Pancreas (tissue), 10 donors: ENCODE measurements around the gene DPT. TPM values are rescaled to one million over a fixed set of nuclear protein-coding genes. Genes with fewer than 3 reads are reported as not detected.

ENCODE experiments used
- ATAC-seq, 4 donors: fragments of 200-7000 bp; cut with Tn5 transposase; one replicate each; pipeline versions ENCODE4 v1.8.0 to v1.9.1; 2020; ENCODE audit warnings: mild to moderate bottlenecking in 4 of 4, moderate library complexity in 4 of 4
- DNase-seq, 6 donors: peaks; one replicate each; pipeline ENCODE4 v3.0.0-alpha.2; 2020
- FAIRE-seq: peaks from 2 replicates; lab custom pipeline; 2012; peaks lifted over from hg19 to GRCh38; lab: Jason Lieb, UNC
- H3K27ac ChIP-seq, 4 donors: fragments of 200-600 bp; sonication (generic); 1 replicate in 3 of 4; 2 replicates in 1 of 4; pipeline versions ENCODE4 v1.5.0 to v1.8.0; 2020
- H3K27me3 ChIP-seq, 4 donors: fragments of 200-600 bp; one replicate each; pipeline ENCODE4 v1.8.0; 2021
- H3K36me3 ChIP-seq, 3 donors: fragments of 200-600 bp; sonication (generic) in 1 of 3; one replicate each; pipeline versions ENCODE4 v1.5.0 to v1.8.0; 2020 to 2021
- H3K4me1 ChIP-seq, 3 donors: fragments of 200-600 bp; one replicate each; pipeline ENCODE4 v1.8.0; 2021
- H3K4me3 ChIP-seq, 4 donors: fragments of 200-600 bp; sonication (generic) in 2 of 4; one replicate each; pipeline versions ENCODE4 v1.5.0 to v1.8.0; 2020 to 2021
- H3K9me3 ChIP-seq, 4 donors: fragments of 200-600 bp; one replicate each; pipeline ENCODE4 v1.8.0; 2021
- WGBS, 2 donors: extraction: QIAGEN DNeasy Blood & Tissue Kit; methylation state at CpG; one replicate each; pipeline ENCODE4 v1.1.7; 2013; 5-methylcytosine and 5-hydroxymethylcytosine counted together
- intact Hi-C, 3 donors: fragments of 100-400 bp; cut with DNase I; formaldehyde crosslinking; loops; one replicate each; pipeline versions ENCODE4 v1.11.1 to v1.14.2; 2022
- polyA plus RNA-seq, 2 donors: library from polyadenylated mRNA; stranded (reverse); fragments of 200-250 nt; gene quantifications; one replicate each; pipeline ENCODE4 v1.2.3, GENCODE V29; 2013
- total RNA-seq, 6 donors: library from RNA; stranded (reverse); fragmentation: NEBNext Ultra II Directional in 4 of 6; extraction: Animal tissue kit (Norgen Biotek cat#: 25700) in 4 of 6; gene quantifications; one replicate each; pipeline versions ENCODE4 v1.2.1 to v1.2.4, GENCODE V29; 2021 to 2023
- TF ChIP-seq, protein P1 (sequence below), 4 donors: fragments of 200-600 bp; sonication (generic) in 3 of 4; IDR thresholded peaks; one replicate each; pipeline versions ENCODE4 v1.5.0 to v1.8.0; 2021; ENCODE audit warnings: antibody characterized with exemption in 4 of 4
- donor health status: healthy with polysubstance abuse.
- donor health status: DM: no; HTN: no; CAD: no; lungs with moderate emphysema.
- donor health status: DM: no; HTN: no; CAD: no.
- donor health status: control.
- donor health status: control.
- donor health status: Bipolar disorder and iron deficiency.
- donor health status: DM: yes; HTN: yes; CAD: no.
- donor health status: DM: no; HTN: no; CAD: no.
- donor health status: DM: no; HTN: no; CAD: no.
- donor health status: DM: yes; HTN: yes; CAD: no.

The DPT gene
- total and polyA plus RNA-seq, 8 donors = 3.4 to 16.2 (median 7.5) TPM

DNA sequence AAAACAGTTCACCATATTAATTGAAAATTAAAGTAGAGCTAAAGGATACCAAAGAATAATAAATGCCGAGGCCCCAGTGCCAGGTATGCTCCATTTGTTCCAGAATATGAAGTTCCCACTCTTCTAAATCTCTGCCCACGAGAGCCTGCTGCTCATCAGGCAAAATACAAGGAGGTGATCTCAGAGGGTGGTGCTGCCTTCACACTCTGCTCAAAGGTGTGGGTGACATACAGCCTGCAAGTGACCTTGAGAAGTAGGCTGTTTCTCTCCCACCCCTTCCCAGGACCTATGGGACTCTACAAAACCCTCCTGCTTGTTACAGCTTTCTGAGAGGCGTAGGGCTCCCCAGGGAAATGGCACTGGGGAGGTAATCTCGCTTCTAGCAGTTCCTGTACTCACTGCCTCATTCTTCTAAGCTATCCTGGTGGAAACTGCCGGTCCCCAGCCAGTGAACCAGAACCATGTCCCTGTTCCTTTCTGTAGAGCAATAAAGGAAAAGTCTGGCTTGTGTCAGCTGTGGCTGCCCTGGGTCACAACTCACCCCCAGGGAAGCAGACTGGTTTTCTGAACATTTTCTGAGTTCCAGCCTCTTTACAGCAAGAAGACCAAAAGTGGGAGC is 26.9 kb upstream of the DPT start:
- H3K9me3 ChIP-seq = no peaks in the 10 kb centered on the region
- no peak overlapping the region for H3K4me3 ChIP-seq
- peak in 2 of 4 donors; percentile 24 to 45 for ATAC-seq
- no peak for FAIRE-seq
- H3K27me3 ChIP-seq = no peaks in the 10 kb centered on the region
- no peak overlapping the region for H3K27ac ChIP-seq
- peaks cover 0 to 9% (median 7%) of the 10 kb centered on the region in 3 donors for H3K4me1 ChIP-seq
- TF ChIP-seq, protein P1, sequence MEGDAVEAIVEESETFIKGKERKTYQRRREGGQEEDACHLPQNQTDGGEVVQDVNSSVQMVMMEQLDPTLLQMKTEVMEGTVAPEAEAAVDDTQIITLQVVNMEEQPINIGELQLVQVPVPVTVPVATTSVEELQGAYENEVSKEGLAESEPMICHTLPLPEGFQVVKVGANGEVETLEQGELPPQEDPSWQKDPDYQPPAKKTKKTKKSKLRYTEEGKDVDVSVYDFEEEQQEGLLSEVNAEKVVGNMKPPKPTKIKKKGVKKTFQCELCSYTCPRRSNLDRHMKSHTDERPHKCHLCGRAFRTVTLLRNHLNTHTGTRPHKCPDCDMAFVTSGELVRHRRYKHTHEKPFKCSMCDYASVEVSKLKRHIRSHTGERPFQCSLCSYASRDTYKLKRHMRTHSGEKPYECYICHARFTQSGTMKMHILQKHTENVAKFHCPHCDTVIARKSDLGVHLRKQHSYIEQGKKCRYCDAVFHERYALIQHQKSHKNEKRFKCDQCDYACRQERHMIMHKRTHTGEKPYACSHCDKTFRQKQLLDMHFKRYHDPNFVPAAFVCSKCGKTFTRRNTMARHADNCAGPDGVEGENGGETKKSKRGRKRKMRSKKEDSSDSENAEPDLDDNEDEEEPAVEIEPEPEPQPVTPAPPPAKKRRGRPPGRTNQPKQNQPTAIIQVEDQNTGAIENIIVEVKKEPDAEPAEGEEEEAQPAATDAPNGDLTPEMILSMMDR (IDR thresholded peaks at IDR 0.05) = no peak
- no peak for DNase-seq
- 55 to 66% methylated on average over 5 of the region's 5 CpGs for WGBS, 2 donors
- H3K36me3 ChIP-seq = no peaks in the 10 kb centered on the region
- intact Hi-C loops = no loop called here

DNA sequence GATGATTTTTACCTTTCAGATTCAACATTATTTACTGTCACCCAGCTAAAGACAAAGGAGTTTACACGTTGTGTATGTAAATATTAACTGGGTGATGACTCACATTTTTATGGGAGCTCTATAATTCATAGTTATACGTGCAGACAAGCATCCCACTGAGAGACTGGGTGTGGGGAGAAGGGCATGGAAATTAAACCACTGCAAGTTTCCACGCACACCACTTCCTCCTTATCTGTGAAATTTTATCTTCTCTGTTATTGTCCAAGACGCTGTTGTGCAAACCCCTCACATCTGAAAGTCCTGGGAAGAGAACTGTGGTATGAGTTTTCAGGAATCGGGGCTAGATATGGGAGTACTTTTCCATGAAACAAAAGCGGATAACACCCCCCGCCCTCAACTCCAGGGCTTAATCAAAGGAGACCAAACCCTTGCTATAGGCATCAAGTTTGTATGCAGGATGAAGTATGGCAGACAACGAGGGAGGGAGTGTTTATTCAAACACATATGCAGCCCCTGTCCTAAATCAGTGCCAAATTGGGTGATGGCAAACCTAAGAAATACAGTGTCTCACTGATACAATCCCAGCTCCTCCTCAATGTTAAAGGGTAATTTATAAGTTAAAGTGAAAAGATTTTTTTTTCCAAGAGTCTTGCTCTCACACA is 23.3 kb upstream of the DPT start:
- H3K36me3 ChIP-seq = no peaks in the 10 kb centered on the region
- intact Hi-C loops = no loop called here
- WGBS, 2 donors = 38 to 59% methylated on average over 8 of the region's 8 CpGs
- H3K27me3 ChIP-seq = no peaks in the 10 kb centered on the region
- FAIRE-seq (no peak), ATAC-seq (peak in 1 of 4 donors; percentile 75), DNase-seq (no peak)
- H3K9me3 ChIP-seq = no peaks in the 10 kb centered on the region
- no peak overlapping the region for H3K4me3 ChIP-seq
- H3K27ac ChIP-seq = no peak overlapping the region
- TF ChIP-seq, protein P1 (IDR thresholded peaks at IDR 0.05) = no peak
- H3K4me1 ChIP-seq = peaks cover 0 to 3% (median 0%) of the 10 kb centered on the region in 3 donors

DNA sequence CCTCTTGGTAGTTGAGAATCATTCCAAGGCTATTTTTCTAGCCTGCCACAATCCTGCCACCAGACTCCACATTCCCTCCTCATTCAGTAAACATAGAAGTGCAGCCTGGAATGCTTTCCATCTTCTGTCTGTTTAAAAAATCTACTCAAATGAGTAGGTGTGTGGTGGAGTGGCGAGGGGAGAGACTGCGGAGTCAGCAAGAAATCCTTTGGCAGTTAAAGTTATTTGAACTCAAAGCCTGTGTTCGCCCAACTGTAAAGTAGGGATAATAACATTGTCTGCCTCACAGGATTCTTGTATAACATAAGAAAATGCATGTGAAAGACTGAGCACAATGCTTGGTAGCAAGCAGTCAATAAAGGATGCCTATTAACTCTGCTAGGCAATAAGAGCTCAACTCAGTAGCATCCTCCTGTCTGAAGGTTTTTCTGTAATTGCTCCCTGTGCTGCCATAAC is 22.2 kb upstream of the DPT start:
- Histone ChIP-seq H3K9me3 (no peaks in the 10 kb centered on the region), H3K27me3 (no peaks in the 10 kb centered on the region), H3K4me1 (peaks cover 0 to 3% (median 0%) of the 10 kb centered on the region in 3 donors), H3K36me3 (no peaks in the 10 kb centered on the region), H3K4me3 (no peak overlapping the region), H3K27ac (no peak overlapping the region)
- no peak for FAIRE-seq
- intact Hi-C loops = no loop called here
- ATAC-seq = peak in 3 of 4 donors; percentile 26 to 46 (median 43)
- 62 to 67% methylated on average over 3 of the region's 3 CpGs for WGBS, 2 donors
- DNase-seq = no peak
- TF ChIP-seq, protein P1 (IDR thresholded peaks at IDR 0.05) = no peak

DNA sequence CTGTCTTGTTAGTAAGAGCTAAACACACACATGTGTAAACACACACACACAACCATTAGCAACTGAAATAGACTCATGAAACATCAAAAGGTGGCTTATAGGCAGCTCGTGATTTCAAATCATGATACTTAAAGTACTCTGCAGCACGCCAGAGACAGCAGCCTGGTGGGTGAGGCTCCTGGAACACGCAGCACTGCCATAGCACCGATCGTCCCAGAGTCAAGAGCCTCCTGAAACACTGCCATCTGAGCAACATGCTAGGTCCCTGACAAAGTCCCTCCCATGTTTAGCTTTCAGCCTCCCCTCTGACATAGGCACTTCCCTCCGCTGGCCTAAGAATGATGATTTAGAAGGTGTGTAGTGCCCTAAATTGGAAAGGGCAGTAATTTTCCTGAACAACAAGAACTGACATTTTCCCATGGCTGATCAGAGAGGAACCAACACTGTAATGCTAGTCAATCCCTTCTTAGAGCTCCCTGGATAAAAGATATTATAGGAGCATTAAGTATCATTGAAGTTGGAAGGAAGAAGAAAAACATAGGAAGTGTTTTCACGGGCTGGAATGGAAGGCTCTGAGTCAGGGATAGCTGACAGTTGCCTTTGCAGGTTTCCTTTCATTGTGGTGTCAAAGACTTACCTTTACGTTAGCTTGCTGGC is 14.1 kb upstream of the DPT start:
- H3K4me3 ChIP-seq = no peak overlapping the region
- no peaks in the 10 kb centered on the region for H3K9me3 ChIP-seq
- TF ChIP-seq, protein P1 (IDR thresholded peaks at IDR 0.05) = no peak
- H3K4me1 ChIP-seq = no peaks in the 10 kb centered on the region
- H3K27ac ChIP-seq = no peak overlapping the region
- 87 to 92% methylated on average over 8 of the region's 8 CpGs for WGBS, 2 donors
- DNase-seq = no peak
- intact Hi-C loops = no loop called here
- FAIRE-seq = no peak
- no peaks in the 10 kb centered on the region for H3K36me3 ChIP-seq
- ATAC-seq = no peak
- no peaks in the 10 kb centered on the region for H3K27me3 ChIP-seq
